Karpas-422 (cell line): ENCODE measurements around the gene LMO7. TPM values are rescaled to one million over a fixed set of nuclear protein-coding genes. Genes with fewer than 3 reads are reported as not detected.
"Not testable (repeated sequence)": the region's sequence is repeated elsewhere in the genome, so short reads cannot be mapped to it uniquely, and the experiment has no call there.

Experiments
- DNase-seq: peaks from one replicate; pipeline ENCODE4 v3.0.0-alpha.2; 2015
- H2AFZ ChIP-seq: fragments of 200-600 bp; sonication (generic); 2 replicates; pipeline ENCODE4 v1.6.1; 2014; ENCODE audit warnings: antibody characterized with exemption, low read length, mixed read lengths
- H3K27ac ChIP-seq: fragments of 200-600 bp; sonication (generic); 2 replicates; pipeline ENCODE4 v1.5.1; 2014; ENCODE audit warnings: mild to moderate bottlenecking, low read length, moderate library complexity
- H3K27me3 ChIP-seq: fragments of 200-600 bp; sonication (generic); 2 replicates; pipeline ENCODE4 v1.6.1; 2014; ENCODE audit warnings: low read length, mixed read lengths
- H3K36me3 ChIP-seq: fragments of 200-600 bp; sonication (generic); 2 replicates; pipeline ENCODE4 v1.6.1; 2014; ENCODE audit warnings: low read length, mixed read lengths; ENCODE audit not compliant: insufficient read depth
- H3K4me1 ChIP-seq: fragments of 200-600 bp; sonication (generic); 2 replicates; pipeline ENCODE4 v1.6.1; 2014; ENCODE audit warnings: mild to moderate bottlenecking, low read length, mixed read lengths
- H3K4me2 ChIP-seq: fragments of 200-600 bp; sonication (generic); 2 replicates; pipeline ENCODE4 v1.6.1; 2014; ENCODE audit warnings: low read length, low read depth, mild to moderate bottlenecking; ENCODE audit not compliant: poor library complexity, severe bottlenecking
- H3K4me3 ChIP-seq: fragments of 200-600 bp; sonication (generic); 2 replicates; pipeline ENCODE4 v1.5.1; 2014; ENCODE audit warnings: mild to moderate bottlenecking, antibody characterized with exemption, low read length, mixed read lengths
- H3K79me2 ChIP-seq: fragments of 200-600 bp; sonication (generic); 2 replicates; pipeline ENCODE4 v1.6.1; 2014; ENCODE audit warnings: mild to moderate bottlenecking, low read length, mixed read lengths
- H3K9ac ChIP-seq: fragments of 200-600 bp; sonication (generic); 2 replicates; pipeline ENCODE4 v1.6.0; 2014; ENCODE audit warnings: low read length
- H3K9me2 ChIP-seq: fragments of 200-600 bp; sonication (generic), shearing (Covaris generic); replicated peaks from 2 replicates; pipeline ENCODE4 v1.6.0; 2014; ENCODE audit warnings: mild to moderate bottlenecking, low read length, moderate library complexity; ENCODE audit not compliant: insufficient read depth
- H3K9me3 ChIP-seq: fragments of 300-700, 200-600 bp; sonication (generic); 2 replicates; pipeline ENCODE4 v1.6.1; 2014; ENCODE audit warnings: low read length, mixed read lengths
- H4K20me1 ChIP-seq: fragments of 200-600 bp; sonication (generic); 2 replicates; pipeline ENCODE4 v1.6.1; 2014; ENCODE audit warnings: mild to moderate bottlenecking, antibody characterized with exemption, low read length, low read depth; ENCODE audit not compliant: insufficient read depth
- total RNA-seq: library from RNA; depleted of rRNA; stranded (reverse); fragments of >200 nt; shearing (Covaris generic); gene quantifications from 2 replicates; pipeline ENCODE4 v1.2.3, GENCODE V29; 2014; ENCODE audit warnings: low replicate concordance

The LMO7 gene
- total RNA-seq, 1 experiment from 2014 or later, result 40.0 TPM

DNA sequence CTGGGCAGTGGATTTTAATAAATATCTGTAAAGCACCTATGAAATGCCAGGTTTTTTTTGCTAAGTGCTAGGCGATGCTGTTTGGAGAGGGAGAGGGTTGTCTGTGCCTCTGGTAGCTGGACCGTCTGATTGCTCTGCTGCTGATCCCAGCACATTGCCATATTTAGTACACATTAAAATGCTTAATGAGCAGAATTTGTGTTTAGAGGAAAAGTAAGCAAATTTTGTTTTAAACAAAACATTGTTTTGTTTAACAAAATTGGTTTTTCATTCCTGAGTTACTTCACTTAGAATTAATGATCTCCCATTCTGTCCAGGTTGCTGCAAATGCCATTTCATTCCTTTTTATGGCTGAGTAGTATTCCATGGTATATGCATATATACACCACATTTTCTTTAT is 85.2 kb downstream of the LMO7 start:
- no peaks in the 10 kb centered on the region for H3K36me3 ChIP-seq
- H2AFZ ChIP-seq, result no peak overlapping the region
- no peak overlapping the region for H3K27ac ChIP-seq
- no peaks in the 10 kb centered on the region for H3K4me1 ChIP-seq
- H3K9ac ChIP-seq, result no peak overlapping the region
- H4K20me1 ChIP-seq, result no peaks in the 10 kb centered on the region
- DNase-seq, result no peak
- H3K9me3 ChIP-seq, result no peaks in the 10 kb centered on the region
- no peaks in the 10 kb centered on the region for H3K27me3 ChIP-seq
- H3K4me3 ChIP-seq, result no peak overlapping the region
- H3K9me2 ChIP-seq, result no peaks in the 10 kb centered on the region
- H3K4me2 ChIP-seq, result no peak overlapping the region
- H3K79me2 ChIP-seq, result no peaks in the 10 kb centered on the region

GRCh38 chr13:75723901-75724300 is 87.8 kb downstream of the LMO7 start:
- H4K20me1 ChIP-seq, result no peaks in the 10 kb centered on the region
- H3K9me2 ChIP-seq, result no peaks in the 10 kb centered on the region
- no peaks in the 10 kb centered on the region for H3K36me3 ChIP-seq
- H3K9me3 ChIP-seq, result no peaks in the 10 kb centered on the region
- H3K4me3 ChIP-seq, result no peak overlapping the region
- no peak overlapping the region for H3K27ac ChIP-seq
- no peak overlapping the region for H2AFZ ChIP-seq
- no peaks in the 10 kb centered on the region for H3K4me1 ChIP-seq
- DNase-seq, result no peak
- no peak overlapping the region for H3K4me2 ChIP-seq
- H3K79me2 ChIP-seq, result no peaks in the 10 kb centered on the region
- H3K9ac ChIP-seq, result no peak overlapping the region
- H3K27me3 ChIP-seq, result no peaks in the 10 kb centered on the region

DNA sequence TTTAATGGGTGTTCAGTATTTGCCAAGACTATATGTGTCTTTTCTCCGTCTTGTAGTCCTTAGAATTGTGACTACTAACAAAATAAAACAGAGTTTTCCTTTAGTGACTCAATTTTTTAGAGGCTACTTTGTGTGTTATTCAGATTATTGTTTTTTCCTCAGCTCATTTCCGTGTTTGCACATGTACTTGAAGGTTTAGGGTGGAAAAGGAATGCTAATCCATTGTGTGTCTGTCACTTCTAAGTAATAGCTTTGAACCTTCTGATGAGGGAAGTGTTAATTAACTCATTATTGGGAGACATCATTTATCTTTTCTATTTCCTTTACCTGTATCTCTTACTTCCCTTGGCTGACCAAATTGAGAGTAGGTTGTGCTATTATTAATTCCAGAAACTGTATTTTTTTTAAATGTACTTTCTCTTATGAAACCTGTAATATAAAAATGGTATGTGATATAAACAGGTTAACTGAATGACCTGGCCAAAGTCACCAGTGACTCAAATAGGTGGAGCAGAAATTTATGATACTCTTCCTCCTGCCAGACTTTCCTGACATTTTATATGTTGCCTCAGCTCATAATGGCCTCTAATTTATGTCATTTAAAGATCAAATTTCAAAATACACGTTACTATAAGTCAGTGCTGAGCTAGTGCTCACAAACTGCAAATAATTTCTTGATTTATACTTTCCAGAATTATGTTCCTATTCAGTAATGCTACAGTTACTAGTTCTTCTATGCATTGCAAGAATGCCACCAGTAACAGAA is 88.8 kb downstream of the LMO7 start:
- H2AFZ ChIP-seq, result no peak overlapping the region
- no peaks in the 10 kb centered on the region for H3K9me3 ChIP-seq
- no peaks in the 10 kb centered on the region for H3K79me2 ChIP-seq
- no peak overlapping the region for H3K4me2 ChIP-seq
- no peaks in the 10 kb centered on the region for H3K27me3 ChIP-seq
- no peak overlapping the region for H3K4me3 ChIP-seq
- H3K4me1 ChIP-seq, result no peaks in the 10 kb centered on the region
- no peaks in the 10 kb centered on the region for H4K20me1 ChIP-seq
- DNase-seq, result peak; percentile 19
- H3K9me2 ChIP-seq, result no peaks in the 10 kb centered on the region
- H3K27ac ChIP-seq, result no peak overlapping the region
- H3K36me3 ChIP-seq, result no peaks in the 10 kb centered on the region
- H3K9ac ChIP-seq, result no peak overlapping the region

- no peak overlapping the region for H3K9ac ChIP-seq
- no peaks in the 10 kb centered on the region for H3K36me3 ChIP-seq
- no peak overlapping the region for H3K4me2 ChIP-seq
- no peaks in the 10 kb centered on the region for H3K27me3 ChIP-seq
- H4K20me1 ChIP-seq, result no peaks in the 10 kb centered on the region
- H3K27ac ChIP-seq, result no peak overlapping the region
- no peak overlapping the region for H3K4me3 ChIP-seq
- no peaks in the 10 kb centered on the region for H3K79me2 ChIP-seq
- no peaks in the 10 kb centered on the region for H3K9me3 ChIP-seq
- H3K4me1 ChIP-seq, result no peaks in the 10 kb centered on the region
- no peaks in the 10 kb centered on the region for H3K9me2 ChIP-seq
- DNase-seq, result no peak
- no peak overlapping the region for H2AFZ ChIP-seq
Measured at GRCh38 chr13:75725736-75726135, 89.6 kb downstream of the LMO7 start.

DNA sequence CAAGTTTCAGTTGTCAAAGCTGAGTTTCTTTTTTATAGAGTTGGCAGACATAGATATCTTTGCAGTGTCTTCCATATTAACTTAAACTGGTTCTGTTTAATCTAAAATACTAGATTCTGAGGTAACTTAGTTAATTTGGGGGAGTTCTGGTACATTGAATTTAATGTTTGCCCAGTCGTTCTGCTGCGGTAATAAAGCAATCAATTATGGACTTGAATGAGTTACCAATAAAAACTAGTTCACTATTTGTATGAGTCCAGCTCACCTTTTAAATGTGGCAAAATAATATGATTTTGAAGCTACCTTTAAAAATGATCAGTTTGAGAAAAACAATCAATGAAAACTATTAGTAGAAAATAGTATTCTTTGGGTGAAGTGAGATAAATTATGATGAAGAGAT is 90.2 kb downstream of the LMO7 start:
- Histone ChIP-seq H3K36me3 (no peaks in the 10 kb centered on the region), H3K9me2 (no peaks in the 10 kb centered on the region), H2AFZ (no peak overlapping the region), H3K4me1 (no peaks in the 10 kb centered on the region), H4K20me1 (no peaks in the 10 kb centered on the region), H3K27me3 (no peaks in the 10 kb centered on the region), H3K4me2 (no peak overlapping the region), H3K4me3 (no peak overlapping the region), H3K79me2 (no peaks in the 10 kb centered on the region), H3K9ac (no peak overlapping the region), H3K27ac (no peak overlapping the region), H3K9me3 (no peaks in the 10 kb centered on the region)
- DNase-seq, result no peak

GRCh38 chr13:75733113-75733512 is 97.0 kb downstream of the LMO7 start:
- H2AFZ ChIP-seq, H3K9me3 ChIP-seq, H3K4me2 ChIP-seq, H3K9ac ChIP-seq, DNase-seq, H3K4me3 ChIP-seq, H3K27ac ChIP-seq, H3K36me3 ChIP-seq, H3K27me3 ChIP-seq, H3K4me1 ChIP-seq, H3K79me2 ChIP-seq, H4K20me1 ChIP-seq, H3K9me2 ChIP-seq: not testable (repeated sequence)

DNA sequence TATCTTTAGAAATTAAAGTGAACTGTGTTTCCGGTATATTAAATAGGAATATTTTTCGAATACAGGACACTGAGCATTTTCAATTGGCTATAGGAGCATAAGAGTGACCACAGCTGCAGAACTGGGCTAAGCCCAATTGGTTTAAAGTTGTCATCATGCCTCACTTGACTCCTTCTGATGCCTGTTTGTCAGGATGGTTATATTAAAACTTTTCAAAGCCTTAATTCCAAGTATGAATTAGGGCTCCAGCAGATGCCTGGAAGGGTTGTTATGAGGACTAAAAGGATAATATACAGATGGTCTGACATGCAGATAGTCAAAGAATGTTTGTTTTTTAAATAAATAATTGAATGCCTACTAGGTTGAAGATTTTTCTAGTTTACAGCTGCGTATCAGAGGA is 100.0 kb downstream of the LMO7 start:
- Histone ChIP-seq H3K4me1 (no peaks in the 10 kb centered on the region), H4K20me1 (no peaks in the 10 kb centered on the region), H3K36me3 (no peaks in the 10 kb centered on the region), H3K9me3 (no peaks in the 10 kb centered on the region), H3K4me3 (no peak overlapping the region), H3K9ac (no peak overlapping the region), H3K79me2 (no peaks in the 10 kb centered on the region), H3K27ac (no peak overlapping the region), H2AFZ (no peak overlapping the region), H3K9me2 (no peaks in the 10 kb centered on the region), H3K4me2 (no peak overlapping the region), H3K27me3 (no peaks in the 10 kb centered on the region)
- DNase-seq, result no peak

GRCh38 chr13:75738841-75739240 is 102.7 kb downstream of the LMO7 start:
- Histone ChIP-seq H3K9me3 (no peaks in the 10 kb centered on the region), H3K36me3 (no peaks in the 10 kb centered on the region), H2AFZ (no peak overlapping the region), H3K27me3 (no peaks in the 10 kb centered on the region), H3K4me1 (no peaks in the 10 kb centered on the region), H4K20me1 (no peaks in the 10 kb centered on the region), H3K79me2 (no peaks in the 10 kb centered on the region), H3K27ac (no peak overlapping the region), H3K9me2 (no peaks in the 10 kb centered on the region), H3K4me2 (no peak overlapping the region), H3K4me3 (no peak overlapping the region), H3K9ac (no peak overlapping the region)
- DNase-seq, result no peak
